NCI-H82 (cell line): ENCODE measurements around the gene HIVEP2.

Experiments
- DNase-seq: peaks from one replicate; lab custom pipeline; 2025; lab: John Stamatoyannopoulos, UW

The HIVEP2 gene

DNA sequence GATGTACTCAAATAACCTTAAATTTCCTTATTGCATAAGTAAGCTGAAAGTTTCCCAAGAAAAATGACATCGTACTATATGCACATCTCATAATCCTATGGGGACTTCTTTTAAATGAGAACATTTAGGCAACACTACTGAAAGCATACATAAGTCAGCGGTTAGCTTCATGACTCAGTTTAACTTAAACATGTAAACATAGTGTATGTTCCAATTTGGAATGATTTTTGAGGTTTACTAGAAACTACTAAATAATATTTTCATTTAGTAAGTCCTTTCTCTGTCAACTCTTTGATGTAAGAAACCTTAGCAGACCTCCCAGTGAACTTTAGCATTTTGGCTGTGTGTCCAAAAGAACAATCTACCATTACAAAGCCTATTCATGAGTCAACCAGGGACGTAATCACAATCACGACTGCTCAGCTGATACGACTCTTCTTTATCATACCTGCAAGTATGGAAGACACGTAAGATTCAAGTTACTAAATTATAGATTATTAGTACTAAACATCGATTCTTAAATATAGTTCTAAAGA lies 19.3 kb downstream of the HIVEP2 start:
- DNase-seq = no peak

DNA sequence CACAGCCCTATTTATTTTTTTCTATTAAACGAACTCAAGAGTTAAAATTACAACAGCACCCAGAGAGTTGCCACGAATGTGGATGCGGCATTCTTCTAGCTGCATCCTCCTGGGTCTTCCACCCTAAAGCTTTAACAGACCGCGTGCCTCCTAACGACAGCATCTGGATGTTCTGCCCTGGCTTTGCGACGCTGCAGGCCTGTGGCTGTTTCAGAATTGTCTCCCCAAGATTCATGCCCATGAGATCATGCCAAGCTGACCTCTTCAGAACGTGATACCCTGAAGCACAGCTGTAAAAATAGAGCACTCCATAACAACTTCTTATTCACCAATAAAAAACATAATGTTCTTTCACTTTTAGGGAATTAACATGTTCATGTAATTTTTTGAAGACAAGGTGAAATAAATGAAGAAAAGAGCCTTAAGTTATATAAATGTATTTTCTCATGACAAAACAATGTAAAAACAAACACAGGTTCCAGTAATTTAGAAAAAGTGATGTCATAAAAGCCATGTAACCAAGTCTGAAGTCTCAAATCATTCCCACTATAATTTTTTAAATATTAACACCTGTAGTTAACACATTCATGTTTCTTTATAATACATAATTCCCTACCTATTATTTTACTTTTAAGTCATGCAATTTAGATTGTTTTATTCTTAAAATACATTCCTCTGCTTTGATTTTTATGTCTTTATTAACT lies 26.5 kb downstream of the HIVEP2 start:
- no peak for DNase-seq

DNA sequence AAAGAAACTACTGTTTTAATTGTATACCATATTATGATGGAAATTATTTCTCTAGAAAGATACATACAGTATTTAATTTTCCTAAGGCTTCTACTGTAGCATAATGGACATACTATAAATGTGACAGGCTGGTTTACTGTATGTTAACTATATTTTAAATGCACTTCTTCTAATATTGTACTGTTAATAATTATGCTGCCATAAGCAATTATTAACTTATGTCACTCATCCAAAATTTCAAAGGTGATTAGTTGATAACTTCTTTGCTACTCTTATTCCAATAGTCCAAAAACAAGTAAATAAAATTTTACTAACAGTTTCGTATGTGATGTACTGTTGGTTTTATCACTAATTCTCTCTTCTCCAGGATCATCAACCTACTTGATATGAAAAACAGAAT lies 28.1 kb downstream of the HIVEP2 start:
- DNase-seq = no peak

DNA sequence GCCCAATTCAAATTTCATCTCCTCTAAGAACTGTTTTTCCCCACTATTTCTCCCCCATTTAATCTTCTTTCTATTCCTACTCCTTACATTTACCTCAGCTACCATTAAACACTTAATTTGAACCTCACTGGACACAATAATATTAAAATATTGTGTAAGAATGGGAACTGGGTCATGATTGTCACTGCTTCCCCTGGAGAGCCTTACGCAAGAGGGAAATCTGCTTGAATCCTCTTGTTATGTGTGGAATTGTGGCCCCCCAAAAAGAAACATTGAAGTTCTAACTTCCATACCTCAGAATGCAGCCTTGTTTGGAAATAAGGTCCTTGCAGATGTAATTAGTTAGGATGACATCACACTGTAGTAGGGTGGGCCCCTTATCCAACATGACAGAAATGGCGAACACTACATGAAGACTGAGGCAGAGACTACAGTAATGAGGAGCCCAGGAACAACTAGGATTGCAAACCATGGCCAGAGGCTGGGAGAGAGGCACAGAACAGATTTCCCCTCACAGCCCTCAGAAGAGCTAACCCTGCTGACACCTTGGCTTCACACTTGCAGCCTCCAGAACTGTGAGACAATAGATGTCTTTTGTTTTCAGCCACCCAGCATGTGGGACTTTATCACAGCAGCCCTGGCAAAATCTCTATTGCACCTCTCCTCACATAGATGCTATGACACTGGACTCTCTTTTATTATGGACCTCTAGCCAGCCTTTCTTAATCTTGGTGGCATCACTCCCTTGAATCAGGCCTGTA lies 29.9 kb downstream of the HIVEP2 start:
- DNase-seq = no peak

DNA sequence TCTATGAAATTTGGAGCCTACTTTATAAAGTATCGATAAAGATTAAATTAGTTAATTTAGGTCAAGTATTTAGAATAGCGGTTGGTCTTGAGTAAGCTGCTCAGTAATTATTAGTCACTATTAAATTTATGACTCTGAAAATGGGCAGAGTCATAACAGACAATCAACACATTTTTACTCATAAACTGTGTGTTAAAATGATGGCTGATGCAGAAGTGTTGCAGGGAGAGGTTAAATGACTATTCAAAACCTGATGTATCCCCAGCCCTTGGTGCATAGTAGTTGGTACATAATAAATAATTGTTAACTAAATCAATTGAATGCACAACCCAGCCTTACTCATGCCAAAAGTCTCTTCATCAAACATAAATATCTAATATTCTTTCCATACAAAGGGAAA lies 30.6 kb downstream of the HIVEP2 start:
- DNase-seq = no peak

DNA sequence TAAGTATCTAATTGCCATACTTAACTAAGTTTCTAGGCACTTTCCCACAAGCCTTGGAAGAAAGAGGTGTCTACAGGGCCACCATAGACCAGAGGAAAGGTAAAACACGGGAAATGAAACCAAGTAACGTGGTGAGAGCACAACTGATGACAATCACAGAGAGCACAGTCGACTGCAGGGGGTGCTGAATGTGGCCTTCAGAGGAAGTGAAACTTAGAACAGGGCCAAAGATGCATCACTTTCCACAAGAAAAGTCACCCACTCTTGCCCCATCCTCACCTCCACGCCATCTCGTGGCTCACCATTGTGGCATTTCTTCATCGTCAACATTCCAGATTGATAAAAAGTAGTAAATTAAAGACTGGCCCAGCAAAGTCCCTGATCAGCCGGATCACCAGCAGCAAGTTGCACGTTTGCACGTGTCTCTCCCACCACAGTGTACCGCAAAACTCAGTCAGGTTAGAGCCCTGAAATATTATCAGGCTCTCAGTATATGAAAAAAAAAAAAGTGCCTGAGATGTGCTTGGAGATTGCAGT lies 31.4 kb downstream of the HIVEP2 start:
- DNase-seq = no peak

DNA sequence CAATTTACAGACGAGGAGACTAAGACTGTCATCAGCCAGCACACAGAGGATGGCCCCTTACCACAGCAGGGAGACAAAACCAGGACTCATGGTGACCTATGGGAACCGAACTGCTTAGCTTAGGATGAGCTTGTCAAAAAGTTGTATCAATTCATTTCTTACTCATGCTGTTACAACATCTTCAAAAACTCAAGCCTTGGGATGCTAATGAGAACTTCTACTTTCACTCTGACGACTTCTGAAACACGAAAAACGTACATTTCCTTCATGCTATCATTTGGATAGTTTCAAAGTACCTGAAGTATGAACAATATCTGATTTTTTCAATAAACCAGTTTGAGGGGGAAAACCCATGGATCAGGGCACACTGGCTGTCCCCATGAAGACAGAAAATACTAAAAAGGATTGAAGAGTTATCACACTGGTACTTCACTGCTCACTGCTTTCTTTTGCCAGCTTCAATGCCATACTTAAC lies 31.9 kb downstream of the HIVEP2 start:
- no peak for DNase-seq

DNA sequence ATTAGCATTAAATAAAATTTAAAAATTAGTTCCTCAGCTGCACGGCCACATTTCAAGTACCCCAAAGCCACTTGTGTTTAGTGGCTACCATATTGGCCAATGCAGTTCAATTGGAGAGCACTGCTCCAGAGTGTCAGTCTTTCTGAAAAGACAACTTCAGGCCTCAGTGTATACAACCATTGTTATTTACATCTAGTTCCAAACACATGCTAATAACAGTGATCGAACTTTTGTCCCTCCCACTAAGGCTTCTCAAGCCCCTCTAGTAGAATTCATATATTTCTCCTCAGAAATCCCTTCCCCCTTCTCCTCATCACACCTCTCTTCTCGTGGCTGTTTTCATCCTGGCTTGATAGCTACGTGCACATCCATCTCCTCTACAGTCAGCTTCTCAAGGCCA lies 32.9 kb downstream of the HIVEP2 start:
- no peak for DNase-seq

DNA sequence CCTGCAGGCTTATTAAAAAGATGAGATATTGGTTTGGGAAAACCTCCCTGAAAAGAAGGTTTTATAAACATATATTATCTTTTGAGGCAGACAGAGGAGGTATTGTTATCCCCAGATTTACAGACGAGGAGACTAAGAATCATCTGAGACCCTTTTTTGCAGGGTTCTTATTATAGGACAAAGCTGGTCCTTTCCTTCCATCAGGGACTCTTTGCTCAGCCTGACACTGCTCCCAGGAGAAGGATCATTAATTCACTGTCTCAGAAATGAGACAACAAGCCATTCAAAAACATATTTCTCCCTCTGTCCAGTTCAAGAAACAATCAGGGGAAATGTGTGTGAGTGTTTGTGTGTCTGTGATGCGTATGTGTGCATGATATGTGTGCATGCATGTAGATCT lies 33.5 kb downstream of the HIVEP2 start:
- DNase-seq = no peak

DNA sequence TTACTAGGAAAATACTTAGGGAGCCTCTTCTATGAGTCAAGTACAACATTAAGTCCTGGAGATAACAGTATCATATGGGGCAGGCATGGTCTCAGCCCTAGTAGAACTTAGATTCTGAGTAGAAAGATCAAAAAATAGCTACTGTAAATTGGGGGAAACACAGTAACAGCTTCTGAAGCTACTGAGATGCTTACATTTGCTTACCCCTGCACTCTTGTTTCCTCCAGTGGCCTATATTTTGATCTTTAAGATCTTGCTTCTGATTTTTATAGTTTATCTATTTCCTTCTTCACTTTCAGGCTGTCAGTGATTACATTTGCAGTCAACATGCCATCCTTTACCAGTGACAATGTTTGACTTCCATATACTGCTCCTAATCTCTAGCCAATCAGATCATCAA lies 35.3 kb downstream of the HIVEP2 start:
- no peak for DNase-seq

DNA sequence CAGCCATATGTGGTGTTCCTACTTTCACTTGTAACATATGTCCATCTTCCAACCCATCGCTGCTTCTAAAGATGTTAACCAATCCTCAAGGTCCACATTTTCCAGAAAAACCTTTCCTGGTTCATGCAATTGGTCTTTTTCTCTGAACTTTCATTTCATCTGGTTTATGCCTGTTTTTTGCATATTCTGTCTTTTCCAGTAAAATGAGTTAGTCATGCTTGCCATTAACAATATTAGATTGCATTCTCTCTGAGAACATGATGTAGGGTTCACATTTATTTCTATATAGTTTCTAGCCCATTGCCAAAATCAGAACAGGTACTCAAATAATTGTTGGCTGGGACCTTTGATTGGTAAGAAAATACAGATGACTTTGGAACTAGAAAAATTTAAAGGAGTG lies 36.7 kb downstream of the HIVEP2 start:
- no peak for DNase-seq

DNA sequence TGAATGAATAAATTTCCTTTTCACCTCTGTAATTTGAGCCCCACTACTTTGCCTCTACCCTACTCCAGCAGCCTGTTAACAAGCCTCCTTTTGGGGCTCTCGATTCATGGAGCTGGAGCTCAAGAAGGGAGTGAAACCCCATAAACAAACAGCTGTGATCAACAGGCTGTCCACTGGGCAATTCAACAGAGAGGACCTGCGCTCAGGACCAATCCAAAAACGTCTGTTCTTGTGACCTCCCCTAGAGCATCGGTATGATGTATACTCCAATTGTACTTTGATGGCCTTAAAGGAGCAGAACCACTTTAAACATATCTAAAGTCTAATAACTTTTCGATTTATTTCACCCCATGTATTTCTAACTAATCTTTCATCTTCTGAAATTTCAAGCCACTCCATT lies 37.4 kb downstream of the HIVEP2 start:
- DNase-seq = no peak

DNA sequence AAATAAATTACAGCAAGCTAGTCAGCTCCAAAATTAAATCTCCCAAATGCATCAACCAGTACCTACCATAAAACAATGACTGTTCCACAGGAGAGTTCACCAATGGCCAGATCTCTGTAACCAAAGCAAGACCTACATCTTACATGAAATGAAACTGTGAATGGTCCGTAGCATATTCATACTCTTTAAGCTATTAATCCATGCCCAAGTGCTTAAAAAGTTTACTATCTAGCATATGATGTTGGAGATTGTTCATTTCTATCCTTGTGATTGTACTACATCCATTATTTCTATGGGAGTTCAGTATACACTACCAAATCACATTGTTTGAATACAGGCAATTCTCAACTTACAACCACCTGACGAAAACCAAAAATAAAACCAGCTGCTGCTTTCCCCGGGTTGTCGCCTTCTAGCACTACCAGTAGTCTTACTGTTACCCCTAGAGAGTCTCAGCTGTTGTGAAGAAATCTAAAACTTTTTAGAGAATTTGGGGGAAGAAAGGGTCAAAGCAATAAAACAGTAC lies 38.0 kb downstream of the HIVEP2 start:
- DNase-seq = no peak

DNA sequence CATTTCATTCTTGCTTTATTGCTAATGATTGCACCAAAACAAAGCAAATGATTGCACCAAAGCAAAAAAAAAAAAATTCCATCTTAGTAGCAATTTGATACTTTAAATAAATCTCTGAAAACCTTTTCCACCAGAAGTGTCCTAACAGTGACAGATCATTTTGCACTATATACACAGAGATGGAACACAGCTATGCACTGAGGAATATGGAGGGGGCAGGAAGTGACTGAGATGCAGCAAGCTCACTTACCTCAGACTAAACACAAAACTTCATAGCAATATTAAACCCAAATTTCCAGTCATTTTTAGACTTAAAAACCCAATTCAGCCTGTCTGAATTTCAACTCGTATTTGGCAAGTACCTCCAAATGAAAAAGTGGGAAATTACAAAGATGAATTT lies 41.2 kb downstream of the HIVEP2 start:
- DNase-seq = no peak

DNA sequence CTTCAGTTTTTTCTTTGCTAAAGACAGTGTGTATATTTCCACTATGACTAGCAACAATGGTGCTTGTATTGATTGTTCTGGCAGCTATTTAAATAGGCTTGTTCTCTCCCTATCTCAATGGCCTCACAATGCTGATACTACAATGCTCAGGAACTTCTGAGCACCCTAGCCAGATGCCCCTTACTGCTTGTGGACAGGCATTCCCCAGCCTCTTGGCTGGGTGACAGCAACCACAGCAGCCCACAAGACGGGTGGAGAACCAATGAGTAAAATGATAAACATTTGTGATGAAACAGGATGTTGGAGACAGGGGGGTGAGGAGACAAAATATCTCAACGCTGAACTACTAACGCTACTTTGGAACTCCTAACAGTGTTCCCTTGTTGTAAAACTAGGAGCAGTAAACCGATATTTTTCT lies 42.3 kb downstream of the HIVEP2 start:
- DNase-seq = no peak

DNA sequence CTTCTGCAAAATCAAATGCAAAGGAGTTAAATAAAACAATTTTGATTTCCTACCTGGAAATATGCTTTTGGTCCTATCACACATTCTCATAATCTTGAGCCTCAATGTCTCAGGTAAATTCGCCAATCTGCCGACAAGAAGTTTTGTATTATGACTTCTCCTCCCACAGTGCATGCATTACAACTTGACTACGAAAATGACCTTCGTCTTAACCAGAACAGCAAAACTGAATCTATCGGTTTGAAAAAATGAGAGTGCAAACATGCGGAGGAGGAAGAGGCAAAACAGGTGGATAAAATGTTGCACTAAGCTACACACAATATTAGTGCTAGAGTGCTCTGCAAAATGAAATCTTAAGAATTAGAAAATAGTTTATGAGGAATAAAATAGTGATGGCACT lies 43.4 kb downstream of the HIVEP2 start:
- DNase-seq = no peak

DNA sequence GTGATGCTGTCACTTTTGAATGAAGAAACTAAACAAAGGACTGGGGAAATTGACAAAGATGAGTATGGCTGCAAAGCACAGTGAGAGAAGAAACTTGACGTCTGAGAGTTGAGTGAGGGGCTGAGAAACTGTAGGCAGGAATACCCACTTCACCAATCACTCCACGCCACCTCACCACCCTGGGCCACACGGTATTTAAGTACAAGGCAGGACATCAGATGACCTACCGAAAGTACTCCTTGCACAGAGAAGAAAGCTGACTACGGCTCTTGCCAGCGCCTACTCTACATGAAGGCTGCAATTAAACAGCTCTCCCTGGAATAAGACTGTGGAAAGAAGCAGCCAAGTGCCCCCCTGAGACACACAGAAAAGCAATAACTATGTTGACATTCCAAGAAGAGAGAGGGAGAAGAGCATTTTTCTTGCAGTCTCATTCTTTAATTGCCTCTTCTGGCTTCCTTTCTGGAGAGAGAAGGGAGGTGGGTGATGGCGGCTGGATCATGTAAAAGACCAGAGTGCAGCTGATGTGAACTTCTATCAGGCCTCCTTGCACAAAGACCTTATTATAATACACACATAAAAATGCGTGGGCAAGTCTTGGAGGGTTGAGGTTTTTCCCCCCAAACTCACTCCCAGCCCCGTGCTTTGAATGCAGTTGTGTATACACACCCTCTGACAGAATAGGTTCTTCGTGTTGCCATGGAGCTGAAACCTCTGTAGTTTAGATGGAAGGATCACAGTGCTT lies 44.6 kb downstream of the HIVEP2 start:
- DNase-seq = no peak

DNA sequence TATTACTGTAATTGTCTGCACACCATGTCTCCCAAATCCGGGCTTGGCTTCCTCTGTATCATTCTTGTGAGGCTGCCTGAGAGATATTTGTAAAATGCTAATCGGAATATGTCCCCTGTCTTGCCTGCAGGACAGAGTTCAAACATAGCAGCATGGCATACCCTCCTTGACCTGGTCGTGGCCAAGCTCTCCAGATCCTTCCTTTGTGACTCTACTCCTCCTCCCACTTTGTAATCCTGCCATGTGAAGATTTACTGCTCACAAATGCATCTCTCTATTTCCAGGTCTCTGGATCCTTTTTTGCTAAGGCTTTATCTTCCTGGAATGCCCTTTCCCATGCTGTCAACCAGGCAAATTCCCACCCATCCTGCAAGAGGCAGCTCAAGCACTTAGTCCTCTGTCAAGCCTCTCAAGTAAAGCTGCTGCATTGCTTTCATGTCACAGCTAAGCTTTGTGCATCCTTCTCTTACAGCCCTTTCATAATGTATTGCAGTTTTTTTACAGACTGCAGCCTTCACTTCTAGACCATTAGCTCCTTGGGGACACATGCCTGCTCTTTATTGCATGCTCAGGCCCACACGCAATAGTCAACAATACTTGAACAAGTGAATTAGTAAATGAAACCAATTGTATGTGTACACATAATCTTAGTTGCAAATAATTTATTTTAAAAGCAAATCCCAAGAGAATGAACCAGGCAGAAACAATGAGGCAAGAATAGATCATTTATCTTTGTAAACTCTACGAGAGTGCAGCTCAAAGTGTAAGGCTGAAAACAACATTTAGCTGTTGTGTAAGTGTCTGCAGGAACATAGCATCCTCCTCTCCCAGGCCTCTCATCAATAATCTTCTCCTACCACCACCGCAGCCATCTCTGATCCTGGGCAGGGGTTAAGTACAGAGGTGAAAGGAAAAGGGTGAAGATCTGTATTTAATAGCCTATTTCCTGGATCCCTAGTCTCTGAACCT lies 45.8 kb downstream of the HIVEP2 start:
- no peak for DNase-seq

DNA sequence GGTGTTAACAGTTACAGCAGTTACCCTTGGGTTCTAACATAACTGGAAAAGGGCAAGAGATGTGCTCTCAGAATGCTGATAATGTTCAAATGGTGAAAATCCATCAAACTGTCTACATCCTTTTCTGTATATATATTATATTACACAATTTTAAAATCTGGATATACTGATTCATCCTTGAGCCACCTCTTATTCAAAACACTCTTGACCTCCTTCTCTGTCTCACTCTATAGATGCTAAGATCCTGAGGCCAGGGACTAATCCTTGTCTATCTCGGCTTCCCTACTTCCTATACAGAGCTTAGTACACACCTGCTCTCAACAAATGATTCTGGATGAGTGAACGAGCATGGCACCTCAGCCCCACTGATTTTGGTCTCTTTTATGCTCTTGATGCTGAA lies 47.3 kb downstream of the HIVEP2 start:
- no peak for DNase-seq

DNA sequence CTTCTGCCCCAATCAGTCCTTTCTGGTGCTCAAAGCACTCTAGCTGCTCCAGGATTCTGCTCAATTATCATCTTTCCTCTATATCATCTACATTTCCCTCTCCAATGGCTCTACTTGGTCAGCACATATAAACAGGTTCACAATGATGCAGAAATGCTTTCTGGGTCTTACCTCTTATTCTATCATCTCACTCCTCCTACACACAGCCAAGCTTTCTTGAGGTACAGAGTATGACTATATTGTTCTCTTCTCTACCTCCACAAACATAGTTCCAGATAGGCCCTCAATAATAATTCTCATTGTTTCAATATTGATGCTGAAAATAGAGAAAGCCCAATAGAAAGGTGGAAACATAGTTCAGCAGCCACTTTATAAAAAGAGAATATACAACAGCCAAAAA lies 48.2 kb downstream of the HIVEP2 start:
- no peak for DNase-seq

DNA sequence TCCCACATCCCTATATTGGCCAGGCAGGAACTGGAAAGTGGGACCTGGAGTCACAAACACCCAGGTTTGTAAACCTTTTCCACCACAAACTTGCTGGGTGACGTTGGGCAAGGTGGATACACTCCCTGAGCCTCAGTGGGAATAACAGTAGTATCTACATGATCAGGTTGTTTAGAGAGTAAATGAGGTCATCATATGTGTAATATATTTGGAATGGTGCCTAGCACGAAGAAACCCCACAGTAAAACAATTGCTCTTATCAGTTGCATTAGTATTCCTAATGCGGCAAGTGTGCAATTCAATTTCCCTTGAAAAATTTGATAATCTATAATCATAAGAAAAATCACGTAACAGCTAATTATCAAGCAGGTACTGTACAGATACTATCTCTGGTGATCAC lies 51.9 kb downstream of the HIVEP2 start:
- DNase-seq = no peak
